Astrocyte (in vitro differentiated cells and primary cell): ENCODE data around the gene AMT. TPM values are rescaled to one million over a fixed set of nuclear protein-coding genes. Genes with fewer than 3 reads are reported as not detected.

Source experiments
- DNase-seq: peaks from one replicate; pipeline ENCODE4 v3.0.0-alpha.2; 2010; ENCODE audit warnings: low read depth
- FAIRE-seq: peaks from 2 replicates; lab custom pipeline; 2011; peaks lifted over from hg19 to GRCh38; lab: Jason Lieb, UNC
- H2AFZ ChIP-seq: 2 replicates; pipeline ENCODE4 v1.6.0; 2012; ENCODE audit warnings: low read depth, low read length, inconsistent platforms
- H3K27ac ChIP-seq: 2 replicates; pipeline ENCODE4 v1.5.1; 2011; ENCODE audit warnings: low read depth, low read length, inconsistent platforms
- H3K27me3 ChIP-seq: 2 replicates; pipeline ENCODE4 v1.6.0; 2011; ENCODE audit warnings: low read length, inconsistent platforms; ENCODE audit not compliant: insufficient read depth
- H3K36me3 ChIP-seq: 2 replicates; pipeline ENCODE4 v1.5.1; 2011; ENCODE audit warnings: low read length, inconsistent platforms; ENCODE audit not compliant: insufficient read depth
- H3K4me1 ChIP-seq: 2 replicates; pipeline ENCODE4 v1.5.1; 2011; ENCODE audit warnings: low read length, inconsistent platforms; ENCODE audit not compliant: insufficient read depth
- H3K4me2 ChIP-seq: 2 replicates; pipeline ENCODE4 v1.6.0; 2012; ENCODE audit warnings: low read length, inconsistent platforms
- H3K4me3 ChIP-seq: 2 replicates; pipeline ENCODE4 v1.5.1; 2011; ENCODE audit warnings: low read depth, mild to moderate bottlenecking, low read length, inconsistent platforms; ENCODE audit not compliant: insufficient read depth
- H3K79me2 ChIP-seq: 2 replicates; pipeline ENCODE4 v1.6.0; 2012; ENCODE audit warnings: mild to moderate bottlenecking, low read length, inconsistent platforms; ENCODE audit not compliant: insufficient read depth
- H3K9ac ChIP-seq: 2 replicates; pipeline ENCODE4 v1.6.0; 2012; ENCODE audit warnings: mild to moderate bottlenecking, low read length, inconsistent platforms
- H3K9me3 ChIP-seq: 2 replicates; pipeline ENCODE4 v1.5.1; 2012; ENCODE audit warnings: low read depth, mild to moderate bottlenecking, low read length, inconsistent platforms; ENCODE audit not compliant: insufficient read depth
- H4K20me1 ChIP-seq: 2 replicates; pipeline ENCODE4 v1.6.0; 2012; ENCODE audit warnings: low read length, inconsistent platforms; ENCODE audit not compliant: insufficient read depth
- H3K27ac Mint-ChIP-seq: one replicate; pipeline ENCODE4 v1.8.0; 2021; ENCODE audit warnings: mild to moderate bottlenecking, mixed read lengths; ENCODE audit not compliant: unreplicated experiment
- H3K27me3 Mint-ChIP-seq: one replicate; pipeline ENCODE4 v1.8.0; 2021; ENCODE audit warnings: low read depth, mixed read lengths; ENCODE audit not compliant: unreplicated experiment
- H3K36me3 Mint-ChIP-seq: one replicate; pipeline ENCODE4 v1.8.0; 2021; ENCODE audit warnings: low read depth, mixed read lengths; ENCODE audit not compliant: unreplicated experiment
- H3K4me1 Mint-ChIP-seq: one replicate; pipeline ENCODE4 v1.8.0; 2021; ENCODE audit warnings: low read depth, mixed read lengths; ENCODE audit not compliant: unreplicated experiment
- H3K4me3 Mint-ChIP-seq: one replicate; pipeline ENCODE4 v1.8.0; 2021; ENCODE audit warnings: mild to moderate bottlenecking, moderate library complexity, mixed read lengths; ENCODE audit not compliant: unreplicated experiment
- H3K9me3 Mint-ChIP-seq: one replicate; pipeline ENCODE4 v1.8.0; 2021; ENCODE audit warnings: mild to moderate bottlenecking, mixed read lengths; ENCODE audit not compliant: unreplicated experiment
- CTCF ChIP-seq: IDR thresholded peaks from 2 replicates; pipeline ENCODE4 v1.5.1; 2011; ENCODE audit warnings: low read depth, mild to moderate bottlenecking, inconsistent platforms, low read length, moderate library complexity; ENCODE audit not compliant: insufficient read depth
- EZH2 ChIP-seq: IDR thresholded peaks from 2 replicates; pipeline ENCODE4 v1.6.1; 2012; ENCODE audit warnings: mild to moderate bottlenecking, low read length, inconsistent platforms; ENCODE audit not compliant: insufficient read depth
- total RNA-seq: library from RNA; stranded (reverse); gene quantifications from 2 replicates; pipeline ENCODE4 v1.2.1, GENCODE V29; 2021

The AMT gene
- total RNA-seq, 1 donor from 2014 or later, result 5.2 TPM

- Histone ChIP-seq H3K27ac (no peak overlapping the region), H3K27me3 (no peaks in the 10 kb centered on the region), H3K79me2 (peaks cover 94% of the 10 kb centered on the region), H3K9me3 (no peaks in the 10 kb centered on the region), H4K20me1 (peaks cover 91% of the 10 kb centered on the region), H3K4me3 (no peak overlapping the region), H3K4me1 (peaks cover 11% of the 10 kb centered on the region), H2AFZ (no peak overlapping the region), H3K36me3 (peaks cover 6% of the 10 kb centered on the region), H3K4me2 (no peak overlapping the region), H3K9ac (no peak overlapping the region)
- FAIRE-seq (no peak), DNase-seq (no peak)
- Mint-ChIP-seq H3K27ac (no peak overlapping the region), H3K9me3 (no peaks in the 10 kb centered on the region), H3K36me3 (peaks cover 9% of the 10 kb centered on the region), H3K27me3 (no peaks in the 10 kb centered on the region), H3K4me1 (peaks cover 20% of the 10 kb centered on the region), H3K4me3 (no peak overlapping the region)
- TF ChIP-seq CTCF, result no peak
- TF ChIP-seq EZH2, result no peak
Observed at GRCh38 chr3:49389297-49389696, 33.0 kb downstream of the AMT start.

GRCh38 chr3:49388289-49388820 is 33.9 kb downstream of the AMT start:
- H3K36me3 Mint-ChIP-seq, result peaks cover 12% of the 10 kb centered on the region
- FAIRE-seq, result no peak
- TF ChIP-seq EZH2 (no peak), CTCF (no peak)

GRCh38 chr3:49387721-49388120 is 34.6 kb downstream of the AMT start:
- H3K4me1 Mint-ChIP-seq, result peaks cover 20% of the 10 kb centered on the region
- no peaks in the 10 kb centered on the region for H3K9me3 Mint-ChIP-seq
- Histone ChIP-seq H3K4me1 (peaks cover 11% of the 10 kb centered on the region), H3K4me2 (no peak overlapping the region), H3K9me3 (no peaks in the 10 kb centered on the region), H3K4me3 (no peak overlapping the region), H2AFZ (no peak overlapping the region), H3K79me2 (peaks cover 98% of the 10 kb centered on the region), H4K20me1 (peaks cover 95% of the 10 kb centered on the region), H3K27me3 (no peaks in the 10 kb centered on the region), H3K36me3 (peaks cover 6% of the 10 kb centered on the region), H3K27ac (no peak overlapping the region), H3K9ac (no peak overlapping the region)
- H3K27me3 Mint-ChIP-seq, result no peaks in the 10 kb centered on the region
- H3K36me3 Mint-ChIP-seq, result peaks cover 12% of the 10 kb centered on the region
- H3K4me3 Mint-ChIP-seq, result no peak overlapping the region
- DNase-seq (no peak), FAIRE-seq (no peak)
- no peak for TF ChIP-seq EZH2
- no peak for TF ChIP-seq CTCF
- H3K27ac Mint-ChIP-seq, result peak overlapping the region; percentile 44

More at GRCh38 chr3:49388289-49388820, 33.9 kb downstream of the AMT start:
- H3K9me3 Mint-ChIP-seq, result no peaks in the 10 kb centered on the region
- Histone ChIP-seq H3K79me2 (peaks cover 98% of the 10 kb centered on the region), H3K27me3 (no peaks in the 10 kb centered on the region), H3K9me3 (no peaks in the 10 kb centered on the region), H3K4me1 (peaks cover 11% of the 10 kb centered on the region), H3K4me3 (no peak overlapping the region), H2AFZ (no peak overlapping the region), H4K20me1 (peaks cover 95% of the 10 kb centered on the region), H3K36me3 (peaks cover 6% of the 10 kb centered on the region), H3K27ac (no peak overlapping the region), H3K9ac (no peak overlapping the region), H3K4me2 (no peak overlapping the region)
- no peak overlapping the region for H3K4me3 Mint-ChIP-seq
- peak overlapping the region; percentile 75 for H3K27ac Mint-ChIP-seq
- H3K4me1 Mint-ChIP-seq, result peaks cover 19% of the 10 kb centered on the region
- DNase-seq, result peak; percentile 59
- H3K27me3 Mint-ChIP-seq, result no peaks in the 10 kb centered on the region
